HG03432 (cell line): ENCODE results near the gene IQCK.

Experiments used
- ATAC-seq: cut with Tn5 transposase; IDR thresholded peaks from one replicate; pipeline ENCODE4 v1.9.1; 2021; ENCODE audit warnings: mild to moderate bottlenecking, moderate library complexity; ENCODE audit not compliant: unreplicated experiment

Gene IQCK

DNA sequence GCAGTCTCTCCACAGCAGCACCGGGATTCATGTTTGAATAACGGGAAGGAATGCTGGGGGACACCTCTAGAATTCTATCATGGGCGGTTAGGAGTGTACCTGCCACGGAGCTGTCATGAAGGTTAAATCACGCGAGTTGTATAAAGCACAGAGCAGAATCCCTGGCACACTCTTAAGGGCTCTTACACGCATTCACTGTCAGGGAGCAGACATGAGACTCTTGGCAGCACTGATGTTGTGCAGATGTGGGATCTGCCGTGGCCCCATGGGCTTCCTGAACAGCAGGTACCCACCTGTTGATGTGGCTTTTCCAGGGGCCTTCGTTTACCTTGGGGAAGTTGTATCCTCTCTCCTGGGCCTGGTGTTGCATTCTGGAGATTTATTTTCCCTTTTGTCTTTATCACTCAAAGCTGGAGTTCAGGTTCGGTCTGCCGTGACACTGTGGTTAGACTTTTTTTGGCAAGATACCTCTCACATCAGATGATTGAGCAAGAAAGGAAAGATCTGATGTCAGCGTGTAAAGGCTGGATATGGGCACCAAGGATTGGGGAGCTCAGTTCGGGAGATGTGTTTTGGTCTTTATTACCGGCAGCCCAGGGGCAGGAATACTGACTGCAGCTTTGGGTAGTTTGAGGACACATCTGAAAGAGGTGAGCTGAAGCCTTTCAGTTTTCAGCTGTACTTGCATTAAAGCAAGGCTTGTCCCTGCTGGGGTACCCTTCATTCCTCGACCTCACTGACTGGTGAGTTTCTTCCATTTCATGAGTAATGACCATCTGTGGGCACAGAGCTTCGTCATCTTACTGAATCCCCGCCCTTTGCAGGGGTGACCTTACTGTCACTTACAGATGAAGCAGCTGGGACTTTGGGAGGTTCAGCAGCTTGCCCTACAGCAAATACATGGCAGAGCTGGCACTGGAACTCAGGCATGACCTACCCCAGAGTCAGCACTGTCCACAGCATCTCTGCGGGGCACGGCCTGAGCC lies 19.3 kb upstream of the IQCK start:
- no peak for ATAC-seq

DNA sequence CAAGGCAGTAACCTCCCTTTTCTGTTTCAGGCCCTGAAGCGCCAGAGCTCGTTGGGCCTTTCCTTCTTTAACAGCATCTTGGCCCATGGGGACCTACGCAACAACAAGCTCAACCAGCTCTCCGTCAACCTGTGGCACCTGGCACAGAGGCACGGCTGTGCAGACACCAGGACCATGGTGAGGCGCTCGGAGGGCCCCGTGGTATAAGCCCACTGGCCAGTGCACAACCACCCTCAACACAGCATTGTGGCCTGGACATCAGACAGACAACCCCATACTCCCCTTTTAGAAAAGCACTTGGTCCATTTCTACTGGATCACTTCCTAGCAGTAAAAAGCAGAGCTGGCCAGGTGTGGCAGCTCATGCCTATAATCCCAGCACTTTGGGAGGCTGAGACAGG lies 18.6 kb upstream of the IQCK start:
- ATAC-seq, result no peak

DNA sequence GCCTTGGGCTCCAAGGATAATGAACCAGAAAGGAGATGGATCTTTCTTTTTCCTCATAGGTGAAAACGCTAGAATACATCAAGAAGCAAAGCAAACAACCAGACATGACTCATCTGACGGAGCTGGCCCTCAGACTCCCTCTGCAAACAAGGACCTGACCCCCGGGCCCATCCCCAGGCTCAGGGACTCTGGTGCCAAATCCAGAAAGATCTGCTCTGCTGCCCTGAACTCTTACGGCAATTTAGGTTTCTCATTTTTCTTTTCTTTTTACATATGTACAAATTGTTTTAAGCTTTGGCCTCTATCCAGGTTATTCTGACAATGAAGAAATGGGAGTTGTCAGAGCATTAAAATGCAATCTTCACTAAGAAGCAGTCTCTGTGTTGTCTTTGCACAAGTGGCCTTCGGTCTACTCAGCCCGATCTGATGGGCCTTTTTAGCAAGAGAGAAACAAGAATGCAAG lies 17.7 kb upstream of the IQCK start:
- no peak for ATAC-seq

DNA sequence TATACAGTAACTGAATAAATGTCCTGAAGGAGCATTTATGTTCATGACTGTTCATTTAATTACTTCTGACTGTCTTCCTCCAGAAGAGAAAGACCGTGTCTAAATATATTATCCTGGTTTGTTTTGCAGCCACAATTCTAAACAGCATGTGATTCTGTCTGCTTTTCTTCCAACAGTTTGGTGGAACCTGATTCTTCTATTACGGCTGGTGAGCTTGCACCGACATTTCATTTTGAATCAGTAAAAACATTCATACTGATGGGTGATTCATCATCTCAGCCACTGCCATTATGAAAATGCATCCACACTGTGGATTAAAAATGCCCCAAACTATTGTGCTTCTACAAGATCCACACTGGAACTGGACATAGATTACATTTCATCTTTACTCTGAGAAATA lies 17.0 kb upstream of the IQCK start:
- no peak for ATAC-seq

DNA sequence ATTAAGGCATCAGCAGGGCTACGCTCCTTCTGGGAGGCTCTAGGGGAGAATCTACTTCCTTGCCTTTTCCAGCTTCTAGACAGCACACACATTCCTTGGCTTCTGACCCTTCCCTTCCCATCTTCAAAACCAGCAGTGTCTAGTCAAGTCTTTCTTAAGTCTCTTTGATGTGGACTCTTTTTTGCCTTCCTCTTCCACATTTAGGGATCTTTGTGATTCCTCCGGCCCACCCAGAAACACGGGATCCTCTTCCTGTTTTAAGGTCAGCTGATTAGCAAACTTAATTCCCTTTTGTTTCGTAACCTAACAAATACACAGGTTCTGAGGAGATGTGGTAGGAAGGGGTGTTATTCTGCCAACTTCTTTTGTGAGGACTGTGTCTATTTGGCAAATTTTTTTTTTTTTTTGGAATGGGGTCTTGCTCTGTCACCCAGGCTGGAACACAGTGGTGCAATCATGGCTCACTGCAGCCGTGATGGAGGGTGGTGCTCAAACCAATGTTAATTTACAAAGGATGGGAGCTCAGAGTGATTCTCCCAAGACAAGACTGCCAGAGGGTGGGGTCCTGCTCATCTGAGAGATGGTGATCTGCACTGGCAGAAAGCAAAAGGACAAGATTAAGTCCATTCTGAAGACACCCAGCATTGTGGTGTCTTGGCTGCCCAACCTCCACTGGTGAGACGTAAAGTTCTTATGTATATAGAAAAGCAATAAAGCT lies 14.7 kb upstream of the IQCK start:
- ATAC-seq, result no peak

DNA sequence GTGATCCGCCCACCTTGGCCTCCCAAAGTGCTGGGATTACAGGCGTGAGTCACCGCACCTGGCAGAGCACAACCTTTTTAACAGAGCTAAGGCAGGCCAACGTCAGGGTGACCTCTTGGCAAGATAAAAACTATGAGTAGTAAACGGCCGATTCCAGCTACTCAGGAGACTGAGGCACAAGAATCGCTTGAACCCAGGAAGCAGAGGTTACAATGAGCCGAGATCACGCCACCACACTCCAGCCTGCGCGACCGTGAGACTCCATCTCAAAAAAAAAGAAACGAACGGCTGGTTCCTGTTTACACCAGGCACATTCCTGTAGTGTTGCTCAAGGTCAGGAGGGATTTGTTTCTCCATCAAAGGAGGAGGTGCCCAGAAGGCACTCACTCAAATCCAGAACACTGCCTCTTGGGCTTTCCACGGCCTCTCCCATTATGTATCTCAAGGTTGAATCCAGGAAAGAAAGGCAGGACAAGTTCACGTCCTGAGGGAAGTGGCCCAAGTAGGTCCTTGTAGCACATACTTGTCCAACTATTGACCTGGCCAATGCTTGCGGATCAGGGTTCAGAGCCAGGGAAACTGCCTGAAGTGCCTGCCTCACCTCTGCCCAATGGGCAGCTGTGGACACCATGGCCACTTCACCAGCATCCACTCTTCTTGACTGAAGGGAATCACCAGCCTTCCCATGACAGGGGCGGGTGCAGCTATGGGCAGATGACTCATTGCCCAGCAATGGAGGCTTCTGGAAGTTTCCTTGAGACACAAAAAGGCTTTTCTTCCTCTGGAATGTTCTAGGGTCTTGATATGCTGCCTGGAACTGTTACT lies 13.5 kb upstream of the IQCK start:
- no peak for ATAC-seq

DNA sequence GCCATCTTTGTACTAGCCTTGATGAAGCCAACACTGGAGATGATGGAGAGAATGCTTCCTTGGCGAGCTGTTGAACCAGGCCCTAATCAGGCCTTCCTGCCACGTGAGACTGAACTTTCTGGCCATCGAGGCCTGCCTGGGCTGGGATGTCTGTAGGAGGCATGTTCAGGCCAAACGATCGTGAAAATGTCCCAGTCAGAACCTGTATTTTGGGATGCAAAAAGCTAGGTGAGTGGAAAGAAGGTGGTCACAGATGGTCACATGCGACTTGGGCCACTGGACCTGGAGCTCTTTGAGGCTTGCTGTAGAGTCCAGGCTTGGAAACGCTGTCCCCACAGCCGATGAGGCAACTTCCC lies 12.9 kb upstream of the IQCK start:
- no peak for ATAC-seq

DNA sequence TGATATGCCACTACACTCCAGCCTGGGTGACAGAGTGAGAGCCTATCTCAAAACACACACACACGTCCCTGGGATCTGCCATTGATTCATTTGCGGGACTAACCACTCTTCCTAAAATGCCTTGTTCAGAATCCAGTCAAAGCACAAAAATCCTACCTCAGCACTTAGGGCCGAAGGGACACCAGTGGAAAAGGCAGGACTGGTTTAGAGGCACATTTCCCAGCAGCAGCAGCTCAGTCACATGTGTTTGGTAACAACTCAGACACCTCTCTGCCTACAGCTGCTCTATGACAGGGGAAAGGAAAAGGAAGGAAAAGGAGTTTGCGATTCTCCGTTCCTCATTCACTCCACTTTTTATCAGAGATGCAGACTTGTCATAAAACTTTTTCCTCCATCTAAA lies 12.2 kb upstream of the IQCK start:
- no peak for ATAC-seq

DNA sequence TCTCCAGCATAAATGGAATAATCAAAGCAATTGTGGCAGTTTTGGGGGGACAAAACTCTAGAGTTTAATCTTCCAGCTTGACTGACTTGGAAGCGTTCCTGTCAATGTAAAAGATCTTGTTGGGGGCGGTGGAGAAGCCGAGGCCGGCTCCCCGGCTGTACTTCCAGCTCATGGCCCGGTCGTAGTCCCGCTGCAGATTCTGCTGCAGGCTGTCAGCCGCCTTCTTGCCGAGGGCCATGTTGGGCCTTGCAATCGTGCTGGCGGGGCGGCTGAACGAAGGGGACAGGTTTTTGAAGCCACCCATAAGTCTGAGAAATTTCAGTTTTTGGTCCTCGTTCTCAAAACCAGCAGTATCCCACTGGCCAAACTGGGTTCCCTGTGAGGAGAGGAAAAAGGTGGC lies 11.2 kb upstream of the IQCK start:
- ATAC-seq, result no peak

DNA sequence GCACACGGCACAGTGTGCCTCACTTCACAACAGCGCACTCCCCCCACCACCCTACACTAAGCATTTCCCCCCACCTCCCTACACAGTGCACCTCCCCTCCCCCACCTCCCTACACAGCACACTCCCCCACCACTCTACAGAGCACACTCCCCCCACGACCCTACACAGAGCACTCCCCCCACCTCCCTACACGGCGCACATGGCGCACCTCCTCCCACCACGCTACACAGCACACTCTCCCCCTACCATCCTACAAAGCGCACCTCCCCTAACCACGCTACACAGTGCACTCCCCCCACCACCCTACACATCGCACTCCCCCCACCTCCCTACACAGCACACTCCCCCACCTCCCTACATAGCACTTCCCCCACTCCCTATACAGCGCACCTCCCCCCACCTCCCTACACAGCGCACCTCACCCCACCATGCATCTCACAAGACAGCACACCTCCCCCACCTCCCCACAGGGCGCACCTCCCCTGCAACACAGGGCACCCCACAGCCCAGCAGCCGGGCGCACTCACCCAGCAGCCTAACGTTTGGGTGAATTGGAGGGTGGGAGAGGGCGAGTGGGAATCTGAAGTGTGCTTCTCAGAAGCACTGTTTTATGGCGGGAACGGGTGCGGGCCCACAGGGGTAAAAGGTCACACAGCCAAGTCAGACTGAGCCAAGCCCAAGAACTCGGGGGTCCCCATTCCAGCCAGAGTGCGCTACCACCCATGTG lies 10.3 kb upstream of the IQCK start:
- no peak for ATAC-seq

DNA sequence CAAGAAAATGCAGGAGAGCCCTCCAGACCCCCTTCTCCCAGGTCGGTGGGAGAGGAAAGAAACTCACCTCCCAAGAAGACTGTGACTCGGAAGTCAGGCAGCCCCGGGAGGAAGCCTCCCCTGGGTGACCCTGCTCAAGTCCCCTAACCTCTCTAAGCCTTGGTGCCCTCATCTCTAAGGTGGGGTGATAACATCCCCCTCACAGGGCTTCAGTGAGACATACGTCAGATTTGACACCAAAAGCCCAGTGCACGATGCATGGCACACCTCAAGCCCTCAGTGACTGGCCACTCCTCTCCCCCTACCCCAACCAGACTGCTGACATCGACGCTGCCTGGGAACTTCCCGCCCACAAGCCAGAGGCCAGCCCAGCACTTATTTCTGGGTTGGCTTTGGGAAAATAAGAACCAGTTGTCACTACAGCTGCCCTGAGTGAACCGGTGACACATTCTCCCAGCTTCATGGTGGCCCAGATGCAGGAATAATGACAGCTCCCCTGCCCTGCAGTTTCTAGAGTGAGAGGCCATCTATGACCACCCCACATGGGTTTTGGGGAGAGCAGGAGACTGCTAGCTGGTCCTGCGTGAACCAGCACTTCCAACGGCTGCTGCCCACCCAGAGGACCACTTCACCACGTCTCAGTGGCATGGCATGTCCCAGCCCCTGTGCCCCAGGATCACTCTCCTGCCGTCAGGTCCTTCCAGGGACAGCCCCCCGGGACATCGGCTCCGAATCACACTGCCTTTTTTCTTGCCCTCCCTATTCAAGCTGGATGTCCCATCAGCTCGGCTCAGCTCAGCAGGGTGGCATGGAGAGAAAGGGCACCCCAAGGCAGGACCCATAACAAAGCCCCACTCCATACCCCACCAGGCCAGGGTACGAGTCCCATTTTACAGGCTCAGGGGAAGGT lies 9.5 kb upstream of the IQCK start:
- no peak for ATAC-seq

DNA sequence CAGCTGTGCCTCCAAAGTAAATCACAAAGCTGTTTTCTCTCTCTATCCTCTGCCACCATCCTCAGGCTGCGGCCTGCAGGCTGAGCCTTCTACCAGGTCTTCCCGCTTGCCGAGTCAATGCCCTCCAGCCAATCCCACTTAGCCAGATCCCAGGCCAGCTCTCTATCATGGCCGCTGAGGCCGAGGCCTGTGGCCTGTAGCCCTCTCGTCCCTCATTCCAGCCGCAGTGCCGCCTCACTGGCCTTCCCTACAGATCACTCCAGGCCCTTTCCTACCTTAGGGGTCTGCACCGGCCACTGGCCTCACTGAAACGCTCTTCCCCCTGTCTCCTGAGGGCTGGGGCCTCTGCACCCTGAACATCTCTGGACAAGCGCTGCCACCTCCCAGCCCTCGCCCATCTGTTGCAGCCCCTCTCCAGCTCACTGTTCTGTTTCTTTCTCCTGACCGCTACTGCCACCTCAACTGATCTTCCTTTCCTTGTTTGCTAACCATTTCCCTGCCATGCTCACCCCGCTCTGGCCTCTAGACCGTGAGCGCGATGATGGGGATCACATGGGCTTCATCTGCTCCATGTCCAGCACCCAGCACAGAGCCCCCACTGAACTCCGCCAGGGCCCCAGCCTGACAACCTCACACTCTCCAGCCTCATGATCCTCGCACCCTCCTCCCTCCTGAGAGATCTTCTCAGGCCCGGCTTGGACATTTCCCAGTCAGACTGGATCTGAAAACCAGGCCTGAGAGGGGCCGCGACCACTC lies 8.5 kb upstream of the IQCK start:
- ATAC-seq, result no peak

DNA sequence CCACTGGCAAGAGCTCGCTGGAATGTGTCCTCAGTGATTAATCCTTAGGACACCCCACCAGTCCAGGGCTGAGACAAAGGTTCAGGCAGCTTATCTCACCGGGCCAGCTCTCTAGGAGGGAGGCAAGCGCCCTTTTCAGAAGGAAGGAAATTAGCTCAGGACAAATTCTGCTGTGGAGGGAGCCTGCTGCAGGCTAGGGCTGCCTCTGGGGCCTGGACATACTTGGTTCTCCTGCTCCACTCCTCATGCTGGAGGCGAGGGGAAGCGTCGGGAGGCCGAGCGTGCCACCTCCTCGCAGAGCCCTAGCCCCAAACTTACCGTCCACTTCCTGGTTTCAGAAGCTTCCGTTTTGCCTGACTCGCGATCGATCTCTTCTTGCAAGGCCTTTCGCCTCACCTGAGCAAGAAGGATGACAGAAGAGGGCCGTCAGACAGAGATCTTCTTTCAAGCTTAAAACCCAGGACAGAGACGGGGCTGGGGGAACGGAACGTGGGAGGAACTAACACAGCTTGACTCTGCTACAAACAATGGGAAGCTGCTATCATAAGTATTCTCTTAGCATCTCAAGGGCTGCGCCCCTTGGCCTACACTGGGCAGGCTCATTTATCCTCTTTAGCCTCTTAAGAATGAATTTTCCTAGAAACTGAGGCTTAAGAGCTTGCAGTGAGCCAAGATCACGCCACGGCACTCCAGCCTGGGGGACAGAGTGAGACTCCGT lies 7.7 kb upstream of the IQCK start:
- ATAC-seq, result no peak

DNA sequence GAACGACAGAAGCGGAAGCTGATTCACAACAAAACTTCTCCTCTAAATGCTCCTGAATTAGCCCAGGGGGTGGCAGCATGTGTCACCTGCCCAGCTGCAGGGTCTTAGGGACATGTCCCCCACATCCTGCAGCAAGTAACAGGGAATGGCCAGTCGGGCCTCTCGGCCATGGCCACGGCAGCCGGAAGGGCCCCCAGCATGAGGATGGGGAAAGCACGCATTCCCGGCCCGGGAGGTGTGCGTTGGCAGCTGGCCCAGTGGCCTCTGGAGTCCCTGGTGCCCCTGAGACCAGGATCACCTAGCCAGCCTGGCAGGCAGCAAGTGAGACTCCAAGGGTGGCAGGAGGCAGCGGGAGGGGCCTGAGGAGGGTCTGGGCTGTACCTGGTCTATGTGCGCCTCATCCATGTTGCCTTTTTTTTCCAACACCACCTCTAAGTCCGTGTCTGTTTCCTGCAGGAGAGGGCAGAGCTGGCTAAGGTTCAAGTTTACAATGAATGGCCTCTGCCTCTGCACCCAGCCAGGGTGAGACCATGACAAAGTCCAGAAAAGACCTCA lies 7.0 kb upstream of the IQCK start:
- ATAC-seq, result no peak

DNA sequence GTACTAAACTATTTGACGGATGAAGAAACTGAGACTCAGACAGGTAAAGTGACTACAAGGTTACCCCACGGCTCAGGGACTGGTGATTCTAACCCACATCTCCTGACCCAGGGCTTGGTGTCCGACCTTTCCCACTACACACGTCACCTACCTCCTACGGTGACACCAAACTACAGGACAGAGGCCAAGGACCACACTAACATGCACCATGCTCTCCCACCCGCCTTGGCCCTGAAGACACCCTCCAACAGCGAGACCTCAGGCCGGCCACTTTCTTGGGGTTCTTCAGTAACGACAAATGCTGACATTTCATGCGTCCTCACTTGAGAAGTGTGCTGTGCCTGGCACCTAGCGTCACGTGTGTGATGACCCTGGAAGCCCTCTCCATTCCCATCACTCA lies 6.4 kb upstream of the IQCK start:
- no peak for ATAC-seq

DNA sequence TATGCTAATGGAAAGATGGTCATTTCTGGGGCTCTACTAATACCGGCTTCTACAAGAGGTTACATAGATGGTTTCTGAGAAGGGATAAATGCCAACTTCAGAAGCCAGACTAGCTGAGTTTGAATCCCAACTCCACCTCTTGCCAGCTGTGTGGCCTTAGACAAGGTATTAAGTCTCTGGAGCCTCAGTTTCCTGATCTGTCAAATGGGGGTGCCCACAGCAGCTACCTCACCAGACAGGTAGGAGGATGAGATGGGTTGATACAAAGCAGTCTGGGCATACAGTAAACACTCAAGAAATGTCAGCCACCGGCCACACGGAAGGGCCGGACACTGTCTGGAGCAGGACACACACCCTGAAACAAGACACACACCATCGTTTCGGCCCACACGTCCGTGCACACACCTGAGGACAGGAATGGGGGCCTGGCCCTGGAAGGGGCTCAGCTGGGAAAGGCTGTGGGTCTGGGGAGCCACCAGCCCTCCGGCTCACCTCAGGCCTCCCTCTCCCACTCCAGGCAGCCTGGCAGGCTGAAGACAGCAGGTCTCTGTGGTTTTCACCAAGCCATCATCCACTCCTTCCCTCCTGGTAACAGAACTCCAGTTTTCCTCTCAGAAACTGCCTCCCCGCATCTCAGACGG lies 5.5 kb upstream of the IQCK start:
- no peak for ATAC-seq

DNA sequence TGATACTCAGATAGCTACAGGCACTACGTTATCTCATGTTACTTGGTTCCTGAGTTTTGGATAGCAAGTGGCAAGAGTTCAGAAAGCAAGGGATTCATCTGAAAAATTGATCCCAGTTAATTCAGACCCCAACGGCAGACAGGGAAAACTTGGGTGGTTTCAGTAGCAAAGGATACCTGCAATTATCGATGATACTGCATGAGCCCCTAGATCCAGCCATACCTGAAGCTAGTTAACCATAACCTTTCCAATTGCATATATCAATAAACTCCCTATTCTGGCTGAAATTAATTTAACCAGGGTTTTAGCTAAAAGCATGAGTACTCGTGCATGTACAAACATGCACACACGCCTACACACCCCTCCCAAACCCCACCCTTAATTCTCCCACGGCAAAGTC lies 4.4 kb upstream of the IQCK start:
- no peak for ATAC-seq

DNA sequence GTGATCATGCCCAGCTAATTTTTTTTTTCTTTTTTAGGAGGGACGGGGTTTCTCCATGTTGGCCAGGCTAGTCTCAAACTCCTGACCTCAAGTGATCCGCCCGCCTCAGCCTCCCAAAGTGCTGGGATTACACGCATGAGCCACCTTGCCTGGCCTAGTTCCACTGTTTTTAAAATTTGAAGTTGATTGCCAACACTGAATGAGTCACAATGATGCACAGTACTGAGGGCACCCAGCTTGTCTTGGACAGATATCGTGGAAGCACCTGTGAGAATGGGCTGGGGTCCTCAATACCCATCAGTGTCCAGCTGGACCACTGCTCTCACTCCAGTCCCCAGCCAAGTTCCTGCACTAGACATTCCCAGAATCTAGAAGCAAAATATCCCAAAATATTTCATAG lies 2.5 kb upstream of the IQCK start:
- no peak for ATAC-seq
